IPS-18c (cell line): ENCODE data around the gene REXO2.

Experiments used
- H3K4me3 ChIP-seq: 2 replicates; pipeline ENCODE4 v1.7.0; 2013; ENCODE audit warnings: low read depth, mild to moderate bottlenecking, low read length, moderate library complexity; ENCODE audit not compliant: insufficient read depth
- H3K9me3 ChIP-seq: one replicate; pipeline ENCODE4 v1.6.1; 2013; ENCODE audit warnings: mild to moderate bottlenecking, low read length, moderate library complexity; ENCODE audit not compliant: control insufficient read depth, insufficient read depth

The REXO2 gene

DNA sequence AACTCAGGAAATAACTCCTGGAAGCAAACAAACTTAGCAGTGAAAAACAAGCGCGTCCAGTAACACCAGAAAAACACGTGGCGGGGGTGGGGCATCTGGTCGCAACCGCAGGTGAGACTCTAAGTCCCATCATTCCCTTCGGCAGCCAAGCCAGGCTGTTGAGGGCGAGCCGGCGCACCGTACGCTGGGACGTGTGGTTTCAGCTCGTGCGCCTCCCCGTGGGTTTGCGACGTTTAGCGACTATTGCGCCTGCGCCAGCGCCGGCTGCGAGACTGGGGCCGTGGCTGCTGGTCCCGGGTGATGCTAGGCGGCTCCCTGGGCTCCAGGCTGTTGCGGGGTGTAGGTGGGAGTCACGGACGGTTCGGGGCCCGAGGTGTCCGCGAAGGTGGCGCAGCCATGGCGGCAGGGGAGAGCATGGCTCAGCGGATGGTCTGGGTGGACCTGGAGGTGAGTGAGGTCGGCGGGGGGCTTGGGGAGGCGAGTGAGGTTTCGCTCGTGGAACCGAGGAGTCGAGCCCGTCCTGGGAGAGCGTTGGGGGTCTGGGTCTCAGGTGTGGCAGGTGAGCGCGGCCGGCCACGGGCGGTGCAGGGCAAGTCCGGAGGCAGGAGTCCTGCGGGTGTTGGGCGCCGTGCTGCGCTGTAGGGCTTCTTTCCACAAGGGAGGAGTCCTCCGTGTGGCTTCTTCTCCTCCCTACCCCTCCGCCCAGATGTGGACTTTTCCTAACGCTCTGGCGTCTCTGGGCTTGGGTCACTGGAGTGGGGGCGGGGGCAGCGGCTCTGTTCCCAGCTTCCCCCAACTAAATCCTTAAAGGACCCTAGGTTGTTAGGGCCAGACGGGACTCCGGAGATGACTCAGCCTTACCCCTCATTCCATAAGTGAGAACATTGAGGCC is at the start of gene REXO2:
Gene REXO2, plus strand, starts transcription at position 239 of the 892 bp plus-strand sequence. Its CDS starts 62 bp downstream, at position 301.
- Histone ChIP-seq H3K9me3 (no peaks in the 10 kb centered on the region), H3K4me3 (peak within 1 kb of the TSS; percentile 98)

DNA sequence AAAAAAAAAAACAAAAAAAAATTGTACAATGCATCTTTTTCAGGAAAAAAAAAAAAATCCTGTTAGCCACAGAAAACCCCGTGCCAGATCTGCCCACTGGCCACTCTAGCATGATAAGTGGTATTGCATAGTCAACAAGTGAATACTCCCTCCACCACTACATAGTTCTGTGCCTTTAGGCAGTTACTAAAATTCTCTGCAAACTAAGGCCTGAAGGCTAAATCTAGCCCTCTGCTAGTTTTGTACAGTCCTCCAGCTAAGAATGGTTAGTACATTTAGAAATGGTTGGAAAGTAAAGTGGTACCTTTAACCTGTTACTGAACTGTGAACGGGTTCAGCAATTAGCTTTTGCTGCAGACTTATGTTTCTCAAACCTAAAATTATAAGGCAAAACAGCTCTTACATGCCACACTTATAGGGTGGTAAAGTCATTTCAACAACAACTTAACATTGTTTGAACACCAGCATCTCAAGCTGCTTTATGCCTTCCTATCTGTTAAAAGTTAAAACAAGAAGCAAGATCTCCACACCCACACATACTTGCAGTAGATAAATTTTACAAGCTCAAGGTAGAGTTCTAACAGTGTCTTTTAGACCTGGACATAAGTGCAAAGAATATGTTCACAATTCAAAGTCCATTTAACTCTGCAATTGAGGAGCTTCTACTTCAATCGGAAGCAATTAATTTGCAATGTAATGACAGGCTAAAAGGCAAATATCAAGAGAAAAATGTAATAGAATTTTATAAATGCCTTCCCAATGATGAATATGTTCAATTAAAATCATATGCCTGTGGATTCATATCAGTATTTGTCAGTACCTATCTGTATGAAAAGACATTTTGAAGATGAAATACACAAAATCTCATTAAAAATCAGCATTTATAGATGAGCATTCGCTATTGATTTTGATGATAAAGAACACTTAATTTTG is 46.3 kb upstream of the REXO2 start:
- no peaks in the 10 kb centered on the region for H3K9me3 ChIP-seq
- no peak overlapping the region for H3K4me3 ChIP-seq

DNA sequence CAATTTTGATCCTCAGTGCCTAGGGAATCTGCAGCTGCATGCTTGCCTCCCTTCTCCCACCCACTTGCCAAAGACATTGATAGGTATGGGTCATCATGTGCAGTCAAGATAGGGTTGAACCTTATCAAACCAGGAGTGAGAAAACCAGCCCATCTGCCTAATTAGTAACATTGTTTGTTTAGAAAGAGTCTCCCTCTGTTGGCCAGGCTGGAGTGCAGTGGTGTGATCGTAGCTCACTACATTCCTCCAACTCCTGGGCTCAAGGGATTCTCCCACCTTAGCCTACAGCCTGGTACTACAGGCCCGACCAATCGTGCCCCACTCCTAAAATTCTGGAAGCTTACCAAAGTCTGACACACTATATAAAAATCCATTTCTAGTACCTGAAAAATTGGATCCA is 43.5 kb upstream of the REXO2 start:
- no peak overlapping the region for H3K4me3 ChIP-seq

DNA sequence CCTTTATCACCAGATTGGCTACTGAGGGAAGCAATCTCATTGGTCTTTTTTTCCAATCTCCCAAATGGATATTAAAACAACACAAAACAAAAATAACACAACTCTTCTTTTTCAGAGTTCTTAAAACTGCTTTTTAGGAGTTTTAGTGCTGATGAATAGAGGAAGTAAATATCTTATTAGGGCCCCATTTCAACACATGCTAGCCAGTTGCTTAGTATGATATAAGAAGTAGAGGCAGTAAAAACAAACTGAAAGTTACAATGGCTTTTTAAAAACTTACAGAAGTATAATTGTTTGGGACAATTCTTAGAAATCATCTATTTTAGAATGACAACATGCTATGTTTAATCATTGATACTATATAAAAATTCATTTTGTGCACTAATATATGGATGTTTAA is 42.4 kb upstream of the REXO2 start:
- no peaks in the 10 kb centered on the region for H3K9me3 ChIP-seq
- H3K4me3 ChIP-seq = no peak overlapping the region

More for the DNA sequence above, 43.5 kb upstream of the REXO2 start:
- H3K9me3 ChIP-seq = no peaks in the 10 kb centered on the region

DNA sequence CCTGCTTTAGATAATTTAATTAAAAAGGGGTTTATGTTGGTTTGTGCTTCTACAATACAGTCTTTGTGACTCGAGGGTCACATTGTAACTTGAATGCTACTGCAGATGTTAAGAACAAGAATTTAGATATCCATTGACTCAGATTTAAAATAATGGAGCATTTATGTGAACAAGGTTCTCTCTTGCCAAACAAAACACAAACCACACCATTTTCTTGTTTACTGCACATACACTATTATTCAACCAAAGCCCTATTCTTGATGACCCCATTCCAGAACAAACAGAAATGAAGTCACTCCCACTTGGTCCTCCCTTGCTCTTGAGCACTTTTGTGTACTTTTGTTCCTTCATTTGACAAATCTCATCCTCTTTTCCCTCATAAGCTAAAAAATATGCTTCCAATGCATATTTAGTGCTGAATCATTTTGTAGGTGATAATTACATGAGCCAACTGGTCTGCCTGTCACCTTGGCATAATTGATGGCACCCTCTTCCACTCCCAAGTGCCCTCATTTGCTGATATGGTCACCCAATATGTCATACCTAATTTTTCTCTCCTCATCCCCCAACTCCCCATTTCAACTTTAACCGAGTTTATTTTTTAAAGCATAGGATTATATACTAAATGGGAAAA is 41.8 kb upstream of the REXO2 start:
- H3K4me3 ChIP-seq = no peak overlapping the region
- H3K9me3 ChIP-seq = no peaks in the 10 kb centered on the region

DNA sequence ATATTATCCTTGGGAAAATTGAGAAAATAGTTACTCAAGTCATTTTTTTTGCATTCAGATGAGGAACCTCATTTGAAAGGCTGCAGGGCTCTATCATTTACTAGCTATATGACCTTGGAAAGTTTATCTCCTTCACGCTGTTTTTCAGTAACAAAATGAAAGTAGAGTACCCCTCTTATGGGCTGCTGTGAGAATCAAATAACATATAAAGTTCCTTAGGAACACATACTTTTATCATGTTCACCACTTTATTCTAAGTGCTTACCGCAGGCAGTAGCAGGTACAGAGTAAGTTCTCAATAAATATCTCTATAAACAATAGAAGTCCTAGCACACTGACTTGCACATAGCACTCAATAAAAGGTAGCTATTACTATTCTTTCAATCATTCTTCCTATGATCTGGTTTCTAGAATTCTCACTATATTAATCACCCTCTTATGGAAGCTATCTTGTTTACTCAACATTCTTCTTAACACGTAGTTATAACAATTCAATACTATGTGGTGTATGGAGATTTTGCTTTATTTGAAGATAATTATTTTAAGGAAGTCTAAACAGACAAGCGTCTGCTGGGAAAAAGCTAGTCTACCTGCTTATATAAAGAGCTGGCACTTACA is 40.9 kb upstream of the REXO2 start:
- Histone ChIP-seq H3K4me3 (no peak overlapping the region), H3K9me3 (no peaks in the 10 kb centered on the region)

DNA sequence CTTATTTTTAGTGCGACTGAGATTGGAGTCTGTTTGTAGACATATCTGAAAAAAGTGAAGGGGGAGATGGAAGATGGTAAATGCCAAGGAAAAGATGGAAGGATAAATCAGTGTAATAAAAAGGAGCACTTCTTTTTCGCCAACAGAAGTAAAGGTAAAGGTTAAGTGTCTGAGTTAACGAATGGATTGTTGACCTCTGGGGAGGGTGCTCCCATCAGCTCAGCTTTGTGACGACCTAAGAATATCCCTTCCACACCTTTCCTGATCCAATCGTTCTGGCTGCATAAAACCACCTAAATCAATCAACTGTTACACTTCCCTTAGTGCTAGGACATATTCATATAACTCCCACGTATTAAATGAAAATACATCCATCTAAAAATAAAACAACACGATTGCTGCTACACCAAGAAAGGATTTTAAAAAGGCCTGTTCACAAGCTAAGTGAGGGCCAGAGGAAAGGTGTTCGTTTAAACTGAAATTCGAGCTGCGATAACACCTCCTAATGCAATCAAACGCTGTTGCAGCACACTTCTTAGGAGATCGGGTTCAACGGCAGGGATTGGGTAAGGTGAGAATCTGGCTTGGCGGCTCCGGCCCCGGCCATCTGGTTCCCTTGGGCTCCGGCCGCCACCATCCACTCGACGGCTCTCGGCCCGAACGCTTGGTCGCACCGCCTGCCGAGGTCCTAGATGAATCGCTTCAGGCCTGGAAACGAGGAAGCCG is 39.6 kb upstream of the REXO2 start:
- Histone ChIP-seq H3K9me3 (no peaks in the 10 kb centered on the region), H3K4me3 (peak overlapping the region; percentile 88)

DNA sequence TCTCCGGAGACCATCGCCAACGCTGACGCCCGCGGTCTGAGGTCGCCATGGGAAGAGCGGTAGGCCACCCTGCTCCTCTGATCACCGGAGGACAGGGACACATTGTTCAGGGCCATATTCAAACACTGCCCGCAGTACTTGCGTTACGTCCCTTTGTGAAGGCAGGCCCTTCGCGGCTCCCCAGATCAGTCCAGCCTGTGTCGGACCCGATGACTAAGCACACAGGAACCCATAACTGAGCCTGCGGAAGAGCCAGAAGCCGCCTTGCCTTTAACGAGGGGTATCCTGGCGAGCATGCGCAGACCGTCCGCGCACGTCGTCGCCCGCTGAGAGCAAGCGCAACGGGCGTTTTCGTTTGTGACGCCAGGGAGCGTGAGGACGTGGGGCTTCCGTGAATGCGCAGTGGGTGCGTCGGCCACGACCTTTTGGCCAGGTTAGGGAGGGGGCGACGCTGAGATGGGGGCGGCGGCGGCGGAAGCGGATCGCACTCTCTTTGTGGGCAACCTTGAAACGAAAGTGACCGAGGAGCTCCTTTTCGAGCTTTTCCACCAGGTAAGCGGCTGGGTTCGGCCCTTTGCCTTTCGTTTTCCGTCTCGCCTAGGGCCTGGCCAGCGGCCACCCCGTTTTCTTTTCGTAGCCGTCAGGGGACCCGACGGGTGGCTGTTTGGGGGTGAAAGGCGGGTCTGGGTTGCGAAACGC is 38.9 kb upstream of the REXO2 start, which contains the start of the genes C11orf71 and RBM7:
Gene C11orf71, minus strand, starts transcription at position 296 of the 699 bp plus-strand sequence. Its CDS starts 180 bp downstream, at position 116.
Gene RBM7, plus strand, starts transcription at position 451 of the 699 bp plus-strand sequence. Its CDS starts 6 bp downstream, at position 457.
- H3K9me3 ChIP-seq = no peaks in the 10 kb centered on the region
- H3K4me3 ChIP-seq = peak within 1 kb of the TSS; percentile 88

DNA sequence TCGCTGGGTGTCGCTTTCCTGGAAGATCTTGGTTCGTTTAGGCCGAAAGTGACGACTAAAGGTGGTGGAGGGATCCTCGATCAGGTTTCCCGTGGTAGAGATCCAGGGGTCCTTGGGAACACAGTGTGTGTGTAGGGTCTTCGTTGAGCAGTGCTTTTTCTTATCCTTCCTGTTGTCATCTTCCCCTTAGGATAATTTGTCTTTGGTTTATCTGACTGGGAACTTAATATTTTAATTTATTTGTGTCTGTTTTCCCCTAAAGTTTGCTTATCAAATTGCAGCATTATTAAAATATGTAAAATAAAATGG is 38.4 kb upstream of the REXO2 start:
- H3K9me3 ChIP-seq = no peaks in the 10 kb centered on the region

DNA sequence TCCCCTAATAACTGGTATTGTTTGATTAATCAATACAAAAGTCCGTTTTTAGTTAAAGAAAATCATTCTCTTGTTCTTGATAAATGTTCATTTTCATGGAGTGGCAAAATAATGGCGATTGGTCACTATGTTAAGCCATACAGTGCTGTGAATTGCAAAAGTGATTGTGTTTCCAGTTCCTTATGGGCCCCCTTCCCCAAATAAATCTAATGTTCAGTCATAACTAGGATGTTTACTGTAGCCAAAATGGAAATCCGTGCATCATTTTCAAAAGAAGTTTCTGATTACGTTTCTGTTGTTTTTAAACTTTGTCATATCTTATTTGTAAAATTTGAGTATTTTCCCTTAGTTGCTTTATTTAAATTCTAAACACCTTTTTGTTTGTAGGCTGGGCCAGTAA is 38.0 kb upstream of the REXO2 start:
- Histone ChIP-seq H3K4me3 (peak overlapping the region; percentile 88), H3K9me3 (no peaks in the 10 kb centered on the region)

More for the DNA sequence above, 38.4 kb upstream of the REXO2 start:
- peak overlapping the region; percentile 88 for H3K4me3 ChIP-seq

DNA sequence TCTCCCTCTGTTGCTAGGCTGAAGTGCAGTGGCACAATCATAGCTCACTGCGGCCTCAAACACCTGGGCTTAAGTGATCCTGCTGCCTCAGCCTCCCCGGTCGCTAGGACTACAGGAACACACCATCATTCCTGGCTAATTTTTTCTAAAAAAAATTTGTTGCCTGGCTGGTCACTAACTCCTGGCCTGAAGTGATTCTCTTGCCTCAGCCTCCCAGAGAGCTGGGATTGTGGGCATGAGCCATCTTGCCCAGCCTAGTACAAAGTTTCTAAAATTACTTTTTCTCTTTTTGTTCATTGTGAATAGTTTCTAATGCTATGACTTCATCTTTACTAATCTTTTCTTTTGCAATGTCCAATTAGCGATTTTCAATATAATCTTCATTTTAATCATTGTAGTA is 26.3 kb upstream of the REXO2 start:
- no peak overlapping the region for H3K4me3 ChIP-seq

DNA sequence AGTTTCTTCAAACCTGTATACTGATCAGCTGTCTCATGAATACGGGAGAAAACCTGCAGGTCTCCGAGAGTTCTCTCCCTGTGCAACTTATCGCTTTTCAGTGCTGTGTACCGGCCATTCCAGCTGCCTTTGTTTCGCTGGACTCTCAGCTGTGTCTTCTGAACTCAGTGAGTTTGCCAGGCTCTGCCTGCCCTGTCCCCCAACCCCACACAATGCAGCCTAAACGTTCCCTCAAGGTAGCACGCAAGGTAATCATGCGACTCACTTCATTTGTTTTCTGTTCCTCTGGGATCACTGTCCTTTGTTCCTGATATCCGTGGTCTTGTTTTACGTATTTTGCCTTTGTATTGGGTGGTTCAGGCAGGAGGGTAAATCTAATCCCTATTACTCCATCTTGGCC is 25.3 kb upstream of the REXO2 start:
- H3K9me3 ChIP-seq = no peaks in the 10 kb centered on the region
- no peak overlapping the region for H3K4me3 ChIP-seq

More for the DNA sequence above, 26.3 kb upstream of the REXO2 start:
- no peaks in the 10 kb centered on the region for H3K9me3 ChIP-seq

DNA sequence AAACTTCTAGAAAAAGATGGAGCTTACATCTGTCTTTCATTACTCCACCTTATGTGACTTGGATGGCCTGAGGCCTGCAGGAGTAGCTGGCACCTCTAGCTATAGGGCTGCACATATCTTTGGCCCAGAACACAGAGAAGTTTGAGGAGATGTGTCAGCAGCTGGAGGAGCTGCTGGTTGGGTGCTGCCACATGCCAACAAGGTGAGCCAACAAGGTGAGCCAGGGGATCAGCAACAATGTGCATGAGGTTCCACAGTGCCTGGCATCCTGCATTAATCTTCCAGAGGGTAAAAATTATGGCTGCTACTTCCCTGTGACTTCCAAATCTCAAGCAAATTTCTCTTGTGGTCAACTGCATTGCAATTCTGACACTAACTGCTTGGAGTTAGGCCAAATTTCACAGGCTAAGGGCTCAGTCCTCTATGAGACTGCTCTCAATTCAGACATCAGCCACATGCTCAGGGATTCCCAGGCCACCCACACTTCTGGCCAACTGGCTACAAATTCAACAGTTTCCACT is 22.8 kb upstream of the REXO2 start:
- H3K4me3 ChIP-seq = no peak overlapping the region
- no peaks in the 10 kb centered on the region for H3K9me3 ChIP-seq

DNA sequence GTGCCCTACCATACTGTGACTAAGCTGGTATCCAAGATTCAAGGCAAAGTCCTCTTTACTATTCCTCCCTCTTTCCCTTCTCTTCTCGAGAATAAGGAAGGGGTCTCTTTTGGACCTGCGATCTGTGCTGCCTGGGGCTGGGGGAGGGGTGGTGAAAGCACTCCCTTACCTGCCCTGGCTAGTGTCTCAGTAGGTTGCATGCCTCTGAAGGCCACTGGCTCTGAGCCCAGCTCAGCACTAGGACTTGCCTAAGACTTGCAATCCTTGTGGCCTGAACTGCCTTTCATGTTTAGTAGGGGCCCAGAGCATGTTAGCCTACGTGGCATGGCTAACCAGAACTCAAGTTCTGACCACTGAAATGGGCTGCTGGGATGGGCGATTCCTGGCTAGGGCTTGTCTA is 13.0 kb upstream of the REXO2 start:
- Histone ChIP-seq H3K9me3 (no peaks in the 10 kb centered on the region), H3K4me3 (no peak overlapping the region)

DNA sequence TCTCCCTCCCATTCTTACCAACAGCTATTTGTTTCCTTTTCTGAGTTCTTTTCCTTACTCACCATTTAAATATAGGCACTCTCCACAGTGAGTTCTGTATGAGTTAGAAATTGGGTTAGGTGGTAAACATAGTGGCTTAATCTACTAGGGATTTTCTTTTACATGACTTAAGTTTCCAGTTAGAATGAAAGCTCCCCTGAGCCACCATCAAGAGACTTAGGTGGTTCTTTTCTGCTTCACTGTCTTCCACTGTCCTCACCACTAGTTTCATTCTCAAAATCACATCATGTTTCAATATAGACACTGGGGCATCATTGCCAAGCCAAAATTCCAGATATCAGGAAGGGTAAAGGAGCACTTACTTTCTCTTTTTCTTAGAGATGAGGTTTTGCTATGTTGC is 9.0 kb upstream of the REXO2 start:
- Histone ChIP-seq H3K9me3 (no peaks in the 10 kb centered on the region), H3K4me3 (no peak overlapping the region)

DNA sequence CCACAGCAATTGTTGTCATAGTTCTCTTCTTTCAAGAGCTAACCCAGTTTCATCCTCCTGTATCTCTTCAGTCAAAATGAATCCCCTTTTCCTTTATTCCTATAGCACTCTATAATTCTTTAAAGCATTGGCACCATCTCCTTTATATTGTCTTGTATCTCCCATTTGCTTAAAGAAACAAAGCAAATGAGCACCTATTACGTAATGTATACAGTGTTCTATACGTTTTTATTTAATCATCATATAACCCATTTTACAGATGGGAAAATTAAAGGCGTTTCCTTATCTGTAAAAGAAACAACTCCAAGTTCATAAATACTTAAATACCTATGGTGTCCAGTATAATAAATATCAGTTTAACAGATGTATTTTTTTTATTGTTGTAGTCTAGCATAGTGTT is 6.4 kb upstream of the REXO2 start:
- H3K9me3 ChIP-seq = no peaks in the 10 kb centered on the region
- no peak overlapping the region for H3K4me3 ChIP-seq
